Heart left ventricle (tissue), 13 donors: ENCODE results near the gene GADD45A.
A peak's percentile ranks its signal among the peaks of the same experiment; 100 is the strongest.

Source experiments
- POLR2A ChIP-seq, 2 donors: fragments of 450-650 bp; IDR thresholded peaks; one replicate each; pipeline ENCODE4 v1.6.1; 2017; ENCODE audit warnings: antibody characterized with exemption in 2 of 2, mild to moderate bottlenecking in 2 of 2, moderate library complexity in 2 of 2
- TF ChIP-seq, protein P1 (sequence below), 12 donors: fragments of 200-600 bp; sonication (generic) in 4 of 12; IDR thresholded peaks; one replicate each; pipeline versions ENCODE4 v1.5.0 to v1.8.0; 2018 to 2022; ENCODE audit warnings: antibody characterized with exemption in 12 of 12, mild to moderate bottlenecking in 5 of 12
- donor health status: ischemic (EF 13 %, LVEDD 7.1; RV severe dilation, severe dysfunction).
- donor health status: DM: no; HTN: yes; CAD: no.
- donor health status: DM: no; HTN: no; CAD: no.
- donor health status: ischemic (EF 25% LVEDD 6.9; RV normal size, moderate dysfunction).
- donor health status: ischemic (EF 25% LVEDD 5.7; RV mildly dilated, moderate dysfunction).
- donor health status: ischemic (EF 35%, LVEDD 5.7; RV mildly dilated, moderate dysfunction).
- donor health status: nonischemic (EF 11% LVEDD 7.7; RV severe dilation, severe dysfunction).
- donor health status: DM: yes; HTN: yes; CAD: no.
- donor health status: PGD.
- donor health status: ischemic (EF 29% LVEDD 5.4; RV normal size, mild dysfunction).
- donor health status: nonischemic (EF 23%, LVEDD 6.1; RV moderate dilation, normal function).

DNA sequence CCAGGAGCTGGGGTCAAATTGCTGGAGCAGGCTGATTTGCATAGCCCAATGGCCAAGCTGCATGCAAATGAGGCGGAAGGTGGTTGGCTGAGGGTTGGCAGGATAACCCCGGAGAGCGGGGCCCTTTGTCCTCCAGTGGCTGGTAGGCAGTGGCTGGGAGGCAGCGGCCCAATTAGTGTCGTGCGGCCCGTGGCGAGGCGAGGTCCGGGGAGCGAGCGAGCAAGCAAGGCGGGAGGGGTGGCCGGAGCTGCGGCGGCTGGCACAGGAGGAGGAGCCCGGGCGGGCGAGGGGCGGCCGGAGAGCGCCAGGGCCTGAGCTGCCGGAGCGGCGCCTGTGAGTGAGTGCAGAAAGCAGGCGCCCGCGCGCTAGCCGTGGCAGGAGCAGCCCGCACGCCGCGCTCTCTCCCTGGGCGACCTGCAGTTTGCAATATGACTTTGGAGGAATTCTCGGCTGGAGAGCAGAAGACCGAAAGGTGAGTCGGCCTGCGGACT, at the start of gene GADD45A:
- TF ChIP-seq POLR2A (IDR thresholded peaks at IDR 0.05), result peak; percentile 98 to 100
- TF ChIP-seq, protein P1, sequence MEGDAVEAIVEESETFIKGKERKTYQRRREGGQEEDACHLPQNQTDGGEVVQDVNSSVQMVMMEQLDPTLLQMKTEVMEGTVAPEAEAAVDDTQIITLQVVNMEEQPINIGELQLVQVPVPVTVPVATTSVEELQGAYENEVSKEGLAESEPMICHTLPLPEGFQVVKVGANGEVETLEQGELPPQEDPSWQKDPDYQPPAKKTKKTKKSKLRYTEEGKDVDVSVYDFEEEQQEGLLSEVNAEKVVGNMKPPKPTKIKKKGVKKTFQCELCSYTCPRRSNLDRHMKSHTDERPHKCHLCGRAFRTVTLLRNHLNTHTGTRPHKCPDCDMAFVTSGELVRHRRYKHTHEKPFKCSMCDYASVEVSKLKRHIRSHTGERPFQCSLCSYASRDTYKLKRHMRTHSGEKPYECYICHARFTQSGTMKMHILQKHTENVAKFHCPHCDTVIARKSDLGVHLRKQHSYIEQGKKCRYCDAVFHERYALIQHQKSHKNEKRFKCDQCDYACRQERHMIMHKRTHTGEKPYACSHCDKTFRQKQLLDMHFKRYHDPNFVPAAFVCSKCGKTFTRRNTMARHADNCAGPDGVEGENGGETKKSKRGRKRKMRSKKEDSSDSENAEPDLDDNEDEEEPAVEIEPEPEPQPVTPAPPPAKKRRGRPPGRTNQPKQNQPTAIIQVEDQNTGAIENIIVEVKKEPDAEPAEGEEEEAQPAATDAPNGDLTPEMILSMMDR (IDR thresholded peaks at IDR 0.05), result no peak
